Rectal smooth muscle tissue (tissue), 1 donor: Measurements from ENCODE around the gene PPP1R15B.

Experiments
- H3K27ac ChIP-seq: one replicate; pipeline ENCODE4 v1.7.0; 2013; ENCODE audit warnings: low read depth, low read length, inconsistent platforms
- H3K27me3 ChIP-seq: one replicate; pipeline ENCODE4 v1.7.0; 2013; ENCODE audit warnings: low read length; ENCODE audit not compliant: control insufficient read depth, insufficient read depth
- H3K36me3 ChIP-seq: one replicate; pipeline ENCODE4 v1.7.0; 2013; ENCODE audit warnings: low read length; ENCODE audit not compliant: control insufficient read depth, insufficient read depth
- H3K4me1 ChIP-seq: one replicate; pipeline ENCODE4 v1.7.0; 2013; ENCODE audit warnings: low read length; ENCODE audit not compliant: control insufficient read depth, insufficient read depth
- H3K4me3 ChIP-seq: one replicate; pipeline ENCODE4 v1.7.0; 2013; ENCODE audit warnings: low read length
- H3K9ac ChIP-seq: one replicate; pipeline ENCODE4 v1.7.0; 2013; ENCODE audit warnings: low read length

Gene PPP1R15B

DNA sequence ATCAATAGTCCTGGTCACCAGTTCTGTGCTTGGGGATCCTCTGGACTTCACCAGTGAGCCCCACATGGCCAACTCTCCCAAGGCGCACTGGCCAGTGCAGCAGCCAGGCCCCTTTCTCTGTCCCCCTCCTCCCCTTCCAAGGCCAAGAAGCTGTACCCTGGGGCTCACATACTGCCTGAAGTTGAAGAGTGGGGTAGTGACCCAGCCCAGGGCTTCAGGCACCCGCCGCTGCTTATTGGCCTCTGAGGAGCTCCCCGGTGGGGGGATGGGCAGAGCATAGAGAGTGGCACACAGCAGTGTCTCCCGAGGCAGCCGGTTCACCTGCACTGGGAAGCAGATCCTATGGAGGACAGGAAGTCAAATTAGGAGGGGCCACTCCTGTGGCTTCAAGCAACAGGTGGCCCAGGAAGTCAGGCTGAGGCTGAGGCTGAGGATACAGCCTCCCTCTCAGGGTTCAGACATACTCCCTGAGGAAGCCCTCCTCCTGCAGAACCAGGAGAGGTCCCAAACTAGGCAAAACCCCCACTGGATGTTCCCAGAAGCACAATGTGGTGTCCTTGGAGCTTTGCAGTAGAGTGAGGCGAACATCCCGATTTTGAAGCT is 38.2 kb upstream of the PPP1R15B start:
- no peaks in the 10 kb centered on the region for H3K27me3 ChIP-seq
- no peak overlapping the region for H3K27ac ChIP-seq
- H3K4me3 ChIP-seq, result no peak overlapping the region
- H3K9ac ChIP-seq, result no peak overlapping the region
- H3K4me1 ChIP-seq, result peaks cover 3% of the 10 kb centered on the region
- peaks cover 31% of the 10 kb centered on the region for H3K36me3 ChIP-seq

DNA sequence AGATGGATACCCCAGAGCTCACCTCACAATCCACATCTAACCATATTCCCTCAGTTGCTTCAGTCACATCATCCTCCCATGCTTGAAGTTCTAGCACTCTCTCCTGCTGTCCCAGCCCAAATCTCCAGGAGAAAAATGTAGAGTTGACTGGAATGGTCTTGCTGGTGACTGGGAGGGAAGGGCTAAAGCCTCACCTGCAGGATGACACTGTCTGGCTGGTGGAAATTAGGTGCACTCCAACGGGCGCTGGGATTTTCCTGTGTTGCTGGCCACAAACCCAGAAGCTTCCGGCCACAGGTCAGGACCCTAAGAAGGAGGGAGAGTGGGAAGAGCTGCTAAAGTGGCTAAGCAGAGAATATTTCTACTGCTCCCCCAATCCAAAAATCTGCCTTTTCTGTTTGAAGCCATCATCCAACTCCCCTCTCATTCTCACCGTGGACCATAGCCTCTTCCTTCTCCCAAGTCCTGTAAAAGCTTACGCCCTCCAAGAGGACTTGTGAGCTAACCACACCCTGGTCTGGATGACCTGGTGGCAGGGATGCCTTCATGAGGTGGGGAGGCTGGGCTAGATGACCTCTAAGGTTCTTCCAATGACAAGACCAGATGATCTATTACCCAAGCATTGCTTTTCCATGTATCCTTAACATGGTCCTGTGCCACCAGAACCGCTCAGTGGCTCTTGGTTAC is 37.5 kb upstream of the PPP1R15B start:
- no peaks in the 10 kb centered on the region for H3K27me3 ChIP-seq
- no peak overlapping the region for H3K9ac ChIP-seq
- no peak overlapping the region for H3K4me3 ChIP-seq
- peaks cover 31% of the 10 kb centered on the region for H3K36me3 ChIP-seq
- peaks cover 3% of the 10 kb centered on the region for H3K4me1 ChIP-seq
- no peak overlapping the region for H3K27ac ChIP-seq

DNA sequence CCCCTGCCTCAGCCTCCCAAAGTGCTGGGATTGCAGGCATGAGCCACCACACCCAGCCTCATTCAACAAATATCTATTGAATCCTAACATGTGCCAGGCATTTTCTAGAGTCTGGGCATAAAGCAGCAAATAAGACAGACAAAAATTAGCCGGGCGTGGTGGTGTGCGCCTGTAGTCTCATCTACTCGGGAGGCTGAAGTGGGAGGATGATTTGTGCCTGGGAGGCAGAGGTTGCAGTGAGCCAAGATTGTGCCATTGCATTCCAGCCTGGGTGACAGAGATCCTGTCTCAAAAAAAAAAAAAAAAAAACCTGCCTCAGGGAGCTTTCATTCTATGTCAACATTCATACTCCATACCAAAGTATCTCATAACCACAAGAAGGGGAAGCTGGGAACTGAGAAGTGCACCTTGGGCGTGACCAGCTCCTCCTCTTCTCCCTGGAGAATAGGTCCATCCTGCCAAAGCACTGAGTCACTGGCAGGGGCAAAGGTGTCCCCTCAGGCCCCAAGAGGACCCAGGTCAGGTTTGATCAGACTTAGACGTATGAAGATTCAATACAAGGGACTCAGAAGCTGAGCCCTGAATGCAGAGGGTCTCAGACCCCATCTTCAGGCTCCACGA is 36.8 kb upstream of the PPP1R15B start:
- Histone ChIP-seq H3K27me3 (no peaks in the 10 kb centered on the region), H3K9ac (no peak overlapping the region), H3K4me1 (peaks cover 3% of the 10 kb centered on the region), H3K36me3 (peaks cover 35% of the 10 kb centered on the region), H3K4me3 (no peak overlapping the region), H3K27ac (no peak overlapping the region)

DNA sequence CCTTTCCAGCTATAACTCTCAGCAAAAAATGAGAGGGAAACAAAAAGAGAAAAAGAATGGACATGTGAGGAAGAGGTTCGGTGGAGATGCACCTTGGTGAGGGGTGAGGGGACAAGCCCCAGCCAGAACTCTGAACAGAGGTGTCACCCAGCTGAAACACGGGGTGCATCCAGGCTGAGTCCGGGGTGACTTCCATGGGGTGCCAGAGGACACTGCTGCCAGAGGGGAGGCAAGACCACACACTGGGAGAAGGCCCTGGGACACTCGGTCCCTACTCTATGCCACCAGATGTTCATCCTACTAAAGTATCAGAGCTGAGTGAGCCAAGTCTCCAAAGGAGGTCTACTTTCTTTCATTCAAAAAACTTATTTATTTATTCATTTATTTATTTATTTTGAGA is 36.1 kb upstream of the PPP1R15B start:
- H3K27me3 ChIP-seq, result no peaks in the 10 kb centered on the region
- H3K36me3 ChIP-seq, result peaks cover 37% of the 10 kb centered on the region
- H3K4me3 ChIP-seq, result no peak overlapping the region
- H3K9ac ChIP-seq, result no peak overlapping the region
- peaks cover 3% of the 10 kb centered on the region for H3K4me1 ChIP-seq
- no peak overlapping the region for H3K27ac ChIP-seq

DNA sequence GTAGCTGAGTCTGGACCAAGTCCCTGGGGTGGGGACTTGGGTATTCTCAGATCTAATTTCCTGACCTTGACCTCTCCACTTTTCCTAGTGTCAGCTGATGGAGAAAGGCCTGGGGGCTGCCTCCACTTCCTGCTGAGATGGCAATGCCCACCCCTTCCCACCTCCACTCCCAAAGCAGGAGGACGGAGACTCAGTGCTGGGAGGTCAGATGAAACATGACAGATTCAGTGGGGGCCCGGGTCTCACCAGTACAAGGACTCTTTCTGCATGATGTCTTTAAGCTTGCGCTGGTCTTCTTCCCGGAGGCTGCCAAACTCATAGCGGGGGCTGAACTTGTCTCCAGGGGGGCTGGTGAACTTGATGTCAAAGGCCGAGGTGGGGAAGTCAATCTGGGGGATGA is 35.6 kb upstream of the PPP1R15B start:
- Histone ChIP-seq H3K36me3 (peaks cover 40% of the 10 kb centered on the region), H3K4me1 (peaks cover 3% of the 10 kb centered on the region), H3K27me3 (no peaks in the 10 kb centered on the region), H3K4me3 (no peak overlapping the region), H3K27ac (peak overlapping the region; percentile 6), H3K9ac (no peak overlapping the region)

DNA sequence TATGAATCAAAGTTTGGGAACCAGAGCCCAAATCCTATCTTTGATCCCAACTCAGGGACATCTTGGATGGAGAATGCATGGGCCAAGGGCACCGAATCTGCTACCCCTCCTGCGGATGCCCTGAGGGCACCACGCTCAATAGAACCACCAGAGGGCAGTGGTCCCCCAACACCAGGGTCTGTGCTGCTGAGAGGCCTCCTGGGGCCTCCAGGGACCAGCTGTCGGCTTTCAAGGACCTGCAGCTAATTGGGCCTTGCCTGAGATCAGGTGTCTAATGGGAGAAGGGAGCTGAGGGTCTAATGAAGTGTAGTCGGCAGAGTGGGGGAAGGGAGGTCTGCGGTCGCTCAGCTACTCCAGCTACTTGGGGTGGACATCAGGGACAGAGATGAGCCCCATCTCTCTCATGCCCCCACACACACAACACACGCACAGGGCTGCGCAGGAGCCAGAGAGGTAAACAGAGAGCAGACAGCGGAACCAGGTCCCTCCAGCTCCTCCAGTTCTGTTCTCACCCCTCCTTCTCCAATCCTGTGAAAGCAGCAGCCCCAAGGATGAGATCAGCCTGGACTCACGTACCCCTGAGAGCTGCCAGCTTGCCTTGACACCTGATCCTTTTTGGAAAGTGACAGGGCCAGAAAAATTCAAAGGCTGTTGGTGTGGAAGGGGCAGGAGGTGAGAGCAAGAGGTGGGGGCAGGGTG is 34.9 kb upstream of the PPP1R15B start:
- Histone ChIP-seq H3K36me3 (peaks cover 44% of the 10 kb centered on the region), H3K4me3 (no peak overlapping the region), H3K4me1 (peaks cover 3% of the 10 kb centered on the region), H3K9ac (no peak overlapping the region), H3K27me3 (no peaks in the 10 kb centered on the region), H3K27ac (peak overlapping the region; percentile 6)

DNA sequence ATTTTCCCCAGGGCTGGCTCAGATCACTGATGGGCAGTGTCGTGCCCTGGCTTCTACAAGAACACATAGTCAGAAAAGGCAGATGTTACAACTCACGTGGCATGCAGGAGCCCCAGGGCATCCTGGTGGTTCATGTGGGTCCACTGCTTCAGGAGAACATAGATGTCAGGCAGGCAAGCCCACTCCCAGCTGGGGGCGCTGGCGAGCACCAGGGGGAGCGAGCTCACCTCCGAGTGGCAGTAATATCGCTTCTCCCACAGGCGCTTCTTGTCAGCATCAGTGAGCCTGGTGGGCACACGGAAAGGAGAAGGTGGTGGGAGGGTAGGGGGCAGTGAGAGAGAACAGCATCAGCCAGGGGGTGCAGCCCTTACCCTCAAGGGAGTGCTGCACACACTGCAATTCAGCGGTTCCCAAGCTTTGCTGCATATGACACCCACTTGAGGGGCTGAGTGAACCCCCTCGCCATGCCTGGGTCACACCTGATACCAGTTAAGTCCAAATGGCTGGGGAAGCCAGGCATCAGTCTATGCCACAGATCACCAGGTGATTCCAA is 34.3 kb upstream of the PPP1R15B start:
- H3K4me3 ChIP-seq, result no peak overlapping the region
- H3K9ac ChIP-seq, result no peak overlapping the region
- H3K36me3 ChIP-seq, result peaks cover 50% of the 10 kb centered on the region

DNA sequence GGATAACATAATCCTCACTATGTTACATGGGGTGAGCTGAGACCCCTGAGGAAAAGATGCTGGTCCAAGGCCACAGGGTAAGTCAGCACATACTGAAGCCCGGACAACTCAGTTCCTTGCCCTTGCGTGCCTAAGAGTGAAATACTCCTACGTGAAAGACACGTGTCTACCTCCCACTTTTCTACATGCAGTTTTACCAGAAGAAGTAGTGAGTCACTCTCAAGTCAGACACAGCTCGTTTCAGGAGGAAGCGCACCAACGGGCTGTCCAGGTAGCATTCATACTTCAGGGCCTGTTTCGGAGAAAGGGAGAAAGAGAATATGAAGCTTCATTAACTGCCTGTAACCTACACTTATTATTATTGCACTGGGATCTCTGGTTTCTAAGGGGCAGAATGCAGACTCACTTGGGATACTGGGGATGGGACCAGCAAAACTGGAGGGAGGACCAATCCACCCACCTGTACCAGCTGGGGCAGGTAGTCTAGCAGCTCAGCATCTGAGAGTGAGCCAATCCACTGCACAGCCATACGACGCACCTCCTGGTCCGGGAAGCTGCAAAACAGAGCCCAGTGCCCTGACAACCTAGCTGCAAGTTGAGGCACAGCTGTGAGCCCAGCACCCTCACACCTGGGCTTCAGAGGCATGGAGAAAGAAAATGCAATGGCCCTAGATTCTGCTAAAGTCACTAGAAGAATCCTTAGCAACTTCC is 32.4 kb upstream of the PPP1R15B start:
- no peaks in the 10 kb centered on the region for H3K27me3 ChIP-seq
- H3K36me3 ChIP-seq, result peaks cover 43% of the 10 kb centered on the region
- no peak overlapping the region for H3K4me3 ChIP-seq
- H3K9ac ChIP-seq, result no peak overlapping the region
- H3K4me1 ChIP-seq, result peaks cover 18% of the 10 kb centered on the region
- H3K27ac ChIP-seq, result no peak overlapping the region

More for the DNA sequence above, 34.3 kb upstream of the PPP1R15B start:
- Histone ChIP-seq H3K4me1 (peaks cover 5% of the 10 kb centered on the region), H3K27ac (no peak overlapping the region), H3K27me3 (no peaks in the 10 kb centered on the region)

DNA sequence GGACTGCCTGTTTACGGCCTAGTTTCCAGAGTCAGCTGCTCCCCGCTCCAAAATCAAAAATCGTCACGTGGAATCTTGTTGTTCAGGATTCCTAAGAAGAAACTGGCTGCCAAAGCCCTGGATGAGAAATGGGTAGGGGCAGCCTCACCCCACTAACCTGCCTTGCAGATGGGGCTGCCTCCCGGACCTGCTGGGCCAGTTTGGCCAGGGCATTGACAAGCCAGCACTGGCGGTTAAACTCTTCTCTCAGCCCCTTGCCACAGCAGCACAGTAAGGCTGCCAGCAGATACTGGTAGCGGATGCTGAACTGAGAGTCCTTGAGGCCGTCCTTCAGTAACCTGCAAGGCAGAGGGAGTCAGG is 31.6 kb upstream of the PPP1R15B start:
- no peak overlapping the region for H3K27ac ChIP-seq
- H3K36me3 ChIP-seq, result peaks cover 42% of the 10 kb centered on the region
- no peak overlapping the region for H3K4me3 ChIP-seq
- H3K9ac ChIP-seq, result no peak overlapping the region
- H3K27me3 ChIP-seq, result no peaks in the 10 kb centered on the region
- peaks cover 24% of the 10 kb centered on the region for H3K4me1 ChIP-seq

DNA sequence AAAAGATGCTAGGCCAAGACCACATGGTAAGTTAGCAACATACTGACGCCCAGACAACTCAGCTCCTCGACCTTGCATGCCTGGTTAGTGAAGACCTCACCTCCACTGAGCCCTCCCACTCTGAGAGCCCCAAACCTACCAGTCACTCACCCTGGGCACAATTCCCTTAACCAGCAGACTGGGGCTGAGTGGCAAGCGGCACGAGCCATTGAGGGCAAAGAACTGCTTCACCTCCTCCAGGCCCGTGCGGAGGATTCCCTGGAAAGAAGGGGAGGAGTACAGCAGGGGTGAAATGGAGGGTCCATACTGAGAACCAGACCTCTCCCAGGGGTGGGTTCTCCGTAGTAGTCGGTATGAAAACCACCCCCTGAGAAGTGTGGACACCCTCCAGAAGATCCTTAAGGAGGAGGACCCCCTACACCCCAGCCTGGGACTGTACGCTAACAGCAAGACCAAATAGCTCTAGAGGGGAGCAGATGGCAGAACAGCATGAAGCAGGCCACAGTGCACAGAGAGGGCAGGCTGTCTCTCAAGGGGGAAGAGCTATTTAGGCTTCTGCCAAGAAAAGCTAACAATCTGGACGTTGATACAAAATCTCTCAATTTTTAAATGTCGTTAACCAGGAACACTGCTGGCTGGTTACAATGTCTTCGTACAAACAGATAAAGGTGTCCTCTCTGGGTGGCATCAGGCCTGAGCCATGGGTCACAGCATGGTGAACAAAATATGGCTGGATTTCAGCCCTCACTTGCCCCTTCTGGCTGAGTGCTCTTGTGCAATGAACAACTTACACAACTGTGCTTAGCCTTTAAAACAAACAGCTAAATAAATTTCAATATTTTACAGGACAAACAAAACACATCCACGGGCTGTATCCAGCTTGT is 31.0 kb upstream of the PPP1R15B start:
- H3K27me3 ChIP-seq, result no peaks in the 10 kb centered on the region
- H3K4me3 ChIP-seq, result no peak overlapping the region
- peaks cover 30% of the 10 kb centered on the region for H3K4me1 ChIP-seq
- peaks cover 41% of the 10 kb centered on the region for H3K36me3 ChIP-seq
- H3K9ac ChIP-seq, result no peak overlapping the region
- H3K27ac ChIP-seq, result peak overlapping the region; percentile 62

DNA sequence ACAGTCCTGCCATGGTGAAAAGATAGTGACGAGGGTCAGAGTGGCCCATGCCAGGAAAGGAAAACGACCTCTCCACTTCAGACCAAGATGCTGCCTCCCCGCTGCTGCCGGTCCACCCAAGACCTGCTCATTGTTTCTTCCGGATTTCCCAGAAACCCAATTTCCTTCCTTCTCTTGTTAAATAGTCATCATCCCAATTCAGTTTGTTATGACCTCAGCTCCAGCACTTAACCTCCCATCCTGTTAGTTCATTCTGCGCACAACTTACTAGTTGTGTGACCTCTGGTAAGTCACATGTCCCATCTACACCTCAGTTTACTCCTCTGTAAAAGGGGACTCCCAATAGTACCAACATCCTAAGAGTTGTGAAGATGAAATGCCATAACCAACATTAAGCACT is 29.9 kb upstream of the PPP1R15B start:
- Histone ChIP-seq H3K9ac (no peak overlapping the region), H3K27ac (peak overlapping the region; percentile 62), H3K36me3 (peaks cover 38% of the 10 kb centered on the region)

More for the DNA sequence above, 29.9 kb upstream of the PPP1R15B start:
- H3K4me3 ChIP-seq, result no peak overlapping the region
- peaks cover 31% of the 10 kb centered on the region for H3K4me1 ChIP-seq
- H3K27me3 ChIP-seq, result no peaks in the 10 kb centered on the region
